22Rv1 (cell line): Measurements from ENCODE around the gene LAYN.

Experiments used
- ZFX ChIP-seq: fragments of 450-650 bp; IDR thresholded peaks from 2 replicates; pipeline ENCODE4 v1.6.1; 2017; ENCODE audit warnings: antibody characterized with exemption, borderline replicate concordance
- TF ChIP-seq, protein P1 (sequence below): fragments of 450-650 bp; IDR thresholded peaks from 2 replicates; pipeline ENCODE4 v1.5.1; 2017; ENCODE audit warnings: mild to moderate bottlenecking

DNA sequence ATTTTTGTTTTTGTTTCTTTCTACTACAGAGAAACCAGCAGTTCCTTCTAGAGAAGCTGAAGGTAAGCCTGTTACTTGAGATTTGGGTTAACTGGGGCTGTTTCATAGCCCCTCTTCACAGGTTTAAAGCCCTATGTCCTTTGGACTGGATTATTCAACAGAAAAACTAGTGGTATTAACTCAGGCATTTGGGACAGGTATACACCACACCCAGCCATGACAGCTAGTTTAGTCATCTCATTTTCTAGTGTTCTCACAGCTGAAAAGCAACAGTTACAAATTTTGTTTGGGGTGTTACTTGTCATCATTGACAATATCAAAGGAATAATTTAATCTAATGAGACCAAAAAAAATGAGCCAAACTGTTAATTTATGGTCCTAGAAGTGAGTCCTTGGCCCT lies 14.0 kb downstream of the LAYN start:
- TF ChIP-seq, protein P1, sequence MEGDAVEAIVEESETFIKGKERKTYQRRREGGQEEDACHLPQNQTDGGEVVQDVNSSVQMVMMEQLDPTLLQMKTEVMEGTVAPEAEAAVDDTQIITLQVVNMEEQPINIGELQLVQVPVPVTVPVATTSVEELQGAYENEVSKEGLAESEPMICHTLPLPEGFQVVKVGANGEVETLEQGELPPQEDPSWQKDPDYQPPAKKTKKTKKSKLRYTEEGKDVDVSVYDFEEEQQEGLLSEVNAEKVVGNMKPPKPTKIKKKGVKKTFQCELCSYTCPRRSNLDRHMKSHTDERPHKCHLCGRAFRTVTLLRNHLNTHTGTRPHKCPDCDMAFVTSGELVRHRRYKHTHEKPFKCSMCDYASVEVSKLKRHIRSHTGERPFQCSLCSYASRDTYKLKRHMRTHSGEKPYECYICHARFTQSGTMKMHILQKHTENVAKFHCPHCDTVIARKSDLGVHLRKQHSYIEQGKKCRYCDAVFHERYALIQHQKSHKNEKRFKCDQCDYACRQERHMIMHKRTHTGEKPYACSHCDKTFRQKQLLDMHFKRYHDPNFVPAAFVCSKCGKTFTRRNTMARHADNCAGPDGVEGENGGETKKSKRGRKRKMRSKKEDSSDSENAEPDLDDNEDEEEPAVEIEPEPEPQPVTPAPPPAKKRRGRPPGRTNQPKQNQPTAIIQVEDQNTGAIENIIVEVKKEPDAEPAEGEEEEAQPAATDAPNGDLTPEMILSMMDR: no peak
- no peak for TF ChIP-seq ZFX
